GM19193 (cell line): ENCODE measurements around the gene EHMT2.

Experiments
- POLR2A ChIP-seq: IDR thresholded peaks from 4 replicates; pipeline ENCODE4 v1.6.1; 2011; ENCODE audit not compliant: insufficient read depth, insufficient read length; ENCODE audit errors: extremely low read depth

Gene EHMT2

GRCh38 chr6:31897612-31898382 is at the start of gene EHMT2:
Gene EHMT2, minus strand, starts transcription at chr6:31897698. Its CDS starts 21 bp downstream, at chr6:31897677.
- peak; percentile 64 for TF ChIP-seq POLR2A

DNA sequence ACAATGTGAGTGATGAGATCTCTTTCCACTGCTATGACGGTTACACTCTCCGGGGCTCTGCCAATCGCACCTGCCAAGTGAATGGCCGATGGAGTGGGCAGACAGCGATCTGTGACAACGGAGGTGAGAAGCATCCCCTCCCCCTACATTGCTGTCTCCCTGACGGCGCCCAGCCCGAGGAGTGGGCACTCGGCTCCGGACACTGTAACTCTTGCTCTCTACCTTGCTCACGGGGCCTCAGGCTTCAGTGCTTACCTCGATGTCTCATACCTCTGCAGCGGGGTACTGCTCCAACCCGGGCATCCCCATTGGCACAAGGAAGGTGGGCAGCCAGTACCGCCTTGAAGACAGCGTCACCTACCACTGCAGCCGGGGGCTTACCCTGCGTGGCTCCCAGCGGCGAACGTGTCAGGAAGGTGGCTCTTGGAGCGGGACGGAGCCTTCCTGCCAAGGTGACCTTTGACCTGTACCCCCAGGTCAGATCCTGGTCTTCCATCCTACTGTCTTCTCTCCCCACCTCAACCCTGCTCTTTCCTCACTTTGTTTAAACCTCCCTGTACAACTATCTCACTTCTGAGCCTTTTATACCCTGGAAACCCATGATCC is 49.7 kb upstream of the EHMT2 start:
- TF ChIP-seq POLR2A = no peak

- TF ChIP-seq POLR2A = no peak
These were observed 48.9 kb upstream of the EHMT2 start for GRCh38 chr6:31946370-31946885.

DNA sequence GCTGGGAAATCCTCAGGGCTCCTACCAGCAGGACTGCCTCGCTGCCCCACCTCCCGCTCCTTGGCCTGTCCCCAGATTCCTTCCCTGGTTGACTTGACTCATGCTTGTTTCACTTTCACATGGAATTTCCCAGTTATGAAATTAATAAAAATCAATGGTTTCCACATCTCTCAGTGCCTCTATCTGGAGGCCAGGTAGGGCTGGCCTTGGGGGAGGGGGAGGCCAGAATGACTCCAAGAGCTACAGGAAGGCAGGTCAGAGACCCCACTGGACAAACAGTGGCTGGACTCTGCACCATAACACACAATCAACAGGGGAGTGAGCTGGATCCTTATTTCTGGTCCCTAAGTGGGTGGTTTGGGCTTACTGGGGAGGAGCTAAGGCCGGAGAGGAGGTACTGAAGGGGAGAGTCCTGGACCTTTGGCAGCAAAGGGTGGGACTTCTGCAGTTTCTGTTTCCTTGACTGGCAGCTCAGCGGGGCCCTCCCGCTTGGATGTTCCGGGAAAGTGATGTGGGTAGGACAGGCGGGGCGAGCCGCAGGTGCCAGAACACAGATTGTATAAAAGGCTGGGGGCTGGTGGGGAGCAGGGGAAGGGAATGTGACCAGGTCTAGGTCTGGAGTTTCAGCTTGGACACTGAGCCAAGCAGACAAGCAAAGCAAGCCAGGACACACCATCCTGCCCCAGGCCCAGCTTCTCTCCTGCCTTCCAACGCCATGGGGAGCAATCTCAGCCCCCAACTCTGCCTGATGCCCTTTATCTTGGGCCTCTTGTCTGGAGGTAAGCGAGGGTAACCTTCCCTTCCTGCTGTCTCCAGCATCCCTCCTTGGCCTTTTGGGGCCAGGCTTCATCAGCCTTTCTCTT is 48.2 kb upstream of the EHMT2 start, which contains the start of gene CFB:
TSS of gene CFB (plus strand) at position 589 of the 863 bp plus-strand sequence. CDS start at position 716, 127 bp downstream.
- TF ChIP-seq POLR2A = no peak

DNA sequence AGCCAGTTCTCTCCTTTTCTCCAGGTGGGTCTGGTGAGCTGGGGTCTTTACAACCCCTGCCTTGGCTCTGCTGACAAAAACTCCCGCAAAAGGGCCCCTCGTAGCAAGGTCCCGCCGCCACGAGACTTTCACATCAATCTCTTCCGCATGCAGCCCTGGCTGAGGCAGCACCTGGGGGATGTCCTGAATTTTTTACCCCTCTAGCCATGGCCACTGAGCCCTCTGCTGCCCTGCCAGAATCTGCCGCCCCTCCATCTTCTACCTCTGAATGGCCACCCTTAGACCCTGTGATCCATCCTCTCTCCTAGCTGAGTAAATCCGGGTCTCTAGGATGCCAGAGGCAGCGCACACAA is 47.6 kb upstream of the EHMT2 start:
- TF ChIP-seq POLR2A = no peak

DNA sequence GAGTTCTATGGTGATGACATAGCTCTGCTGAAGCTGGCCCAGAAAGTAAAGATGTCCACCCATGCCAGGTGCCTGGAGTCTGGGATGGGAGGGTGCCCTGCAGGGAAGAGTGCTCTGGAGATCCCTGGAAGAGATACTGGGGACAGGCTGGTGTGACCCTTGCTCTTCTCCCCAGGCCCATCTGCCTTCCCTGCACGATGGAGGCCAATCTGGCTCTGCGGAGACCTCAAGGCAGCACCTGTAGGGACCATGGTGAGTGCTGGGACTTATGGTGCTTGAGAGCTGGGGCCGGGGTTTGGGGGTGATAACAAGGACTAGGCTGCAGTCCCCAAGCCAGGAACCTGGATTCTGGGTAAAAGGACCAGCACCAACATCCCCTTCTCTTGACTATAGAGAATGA is 46.2 kb upstream of the EHMT2 start:
- no peak for TF ChIP-seq POLR2A

DNA sequence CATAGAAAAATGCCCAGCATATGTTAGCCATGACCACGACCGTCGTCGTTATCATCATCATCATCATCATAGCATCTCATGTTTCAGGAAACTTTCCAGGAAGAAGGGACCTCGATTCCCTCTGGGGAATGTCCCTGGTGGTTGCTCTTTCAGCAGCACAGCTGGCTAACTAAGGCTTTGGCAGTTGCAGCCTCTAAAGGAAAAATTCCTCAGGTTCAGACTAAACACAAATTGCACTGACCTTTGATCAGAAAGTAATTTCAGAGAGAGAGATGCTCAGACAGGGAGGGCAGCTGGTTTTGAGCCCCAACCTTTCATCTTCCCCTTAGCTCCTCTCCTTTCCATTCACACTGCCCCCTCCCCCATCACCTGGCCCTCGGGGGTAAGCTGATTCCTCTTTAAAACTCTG is 42.8 kb upstream of the EHMT2 start:
- TF ChIP-seq POLR2A = no peak

DNA sequence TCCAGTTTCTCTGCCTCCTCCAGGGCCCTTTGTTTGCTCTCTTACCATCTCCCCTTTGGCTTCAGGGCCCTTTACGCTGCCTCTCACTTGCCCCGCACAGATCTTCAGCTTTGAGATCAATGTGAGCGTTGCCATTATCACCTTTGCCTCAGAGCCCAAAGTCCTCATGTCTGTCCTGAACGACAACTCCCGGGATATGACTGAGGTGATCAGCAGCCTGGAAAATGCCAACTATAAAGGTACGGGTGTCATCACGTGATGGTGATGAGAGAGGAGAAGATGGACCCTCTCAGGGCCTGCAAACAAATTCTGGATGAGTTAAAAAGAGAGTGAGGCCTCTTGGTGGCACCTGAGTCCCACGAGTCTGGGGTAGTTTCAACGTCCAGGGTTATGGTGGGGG is 38.3 kb upstream of the EHMT2 start:
- no peak for TF ChIP-seq POLR2A

DNA sequence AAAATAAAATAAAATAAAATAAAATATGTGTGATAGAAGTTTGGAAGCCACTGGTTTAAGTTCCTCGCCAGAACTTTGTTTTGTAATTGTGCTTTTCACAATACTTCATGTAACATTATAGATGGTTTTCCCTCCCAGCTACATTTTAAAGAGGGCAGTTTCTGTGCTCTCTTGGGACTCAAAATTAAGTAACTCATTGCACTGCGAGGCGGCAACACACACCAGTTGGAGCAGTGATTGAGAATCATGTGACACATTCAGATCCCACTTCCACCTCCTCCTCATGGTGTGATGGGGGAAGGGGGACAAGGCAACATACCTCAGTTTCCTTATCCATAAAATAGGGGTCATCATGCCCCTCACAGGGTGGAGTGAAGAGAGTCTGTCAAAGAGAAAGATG is 37.5 kb upstream of the EHMT2 start:
- TF ChIP-seq POLR2A = no peak

GRCh38 chr6:31933537-31933936 is 36.0 kb upstream of the EHMT2 start:
- no peak for TF ChIP-seq POLR2A

GRCh38 chr6:31930962-31931361 is 33.5 kb upstream of the EHMT2 start:
- no peak for TF ChIP-seq POLR2A

- no peak for TF ChIP-seq POLR2A
These were observed 31.1 kb upstream of the EHMT2 start for GRCh38 chr6:31928672-31928939.

- no peak for TF ChIP-seq POLR2A
These were observed 30.6 kb upstream of the EHMT2 start for GRCh38 chr6:31927863-31928671.

DNA sequence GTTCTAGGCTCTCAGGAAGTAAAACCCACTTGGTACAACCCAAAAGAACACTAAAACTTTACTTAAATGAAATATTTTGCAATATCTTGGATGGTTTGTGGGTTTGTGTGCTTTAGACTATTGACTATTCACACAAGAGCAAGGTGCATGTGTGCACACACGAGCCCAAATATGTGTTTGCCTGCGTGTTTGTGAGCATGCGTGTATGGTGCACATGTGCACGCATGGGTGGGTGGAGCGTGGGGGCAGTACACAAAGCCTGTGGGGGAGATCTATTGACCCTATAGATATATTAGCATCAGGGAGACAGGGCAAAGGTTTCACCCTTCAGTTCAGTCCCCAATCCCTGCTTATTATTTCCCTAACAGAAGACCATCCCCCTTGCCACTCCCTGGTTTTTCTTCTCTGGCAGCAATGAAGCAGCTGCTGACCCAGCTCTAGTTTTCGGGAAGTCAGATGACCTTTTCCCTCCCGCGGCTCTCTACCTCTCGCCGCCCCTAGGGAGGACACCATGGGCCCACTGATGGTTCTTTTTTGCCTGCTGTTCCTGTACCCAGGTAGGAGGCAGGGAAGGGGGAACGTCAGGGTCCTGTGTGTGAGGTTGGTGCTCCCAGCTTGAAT is 29.9 kb upstream of the EHMT2 start, which contains the start of gene C2:
TSS of gene C2 (plus strand) at position 476 of the 621 bp plus-strand sequence. CDS start at position 512, 36 bp downstream.
- no peak for TF ChIP-seq POLR2A
